ENCODE measurements around the gene FOXS1. TPM values are rescaled to one million over a fixed set of nuclear protein-coding genes. Genes with fewer than 3 reads are reported as not detected.

Gene FOXS1
- total and polyA plus RNA-seq, 10 of the 15 experiments (the other 5 are each of a cell fraction or from before 2014, with no cell fraction given): not detected

GRCh38 chr20:31870726-31871617 lies 25.6 kb upstream of the FOXS1 start (continued):
- no peak for TF ChIP-seq BMI1 (IDR thresholded peaks at IDR 0.05; ENCODE audit: borderline replicate concordance)
- TF ChIP-seq PKNOX1 (IDR thresholded peaks at IDR 0.05): no peak
- no peak for TF ChIP-seq NFYB (IDR thresholded peaks at IDR 0.05; ENCODE audit: insufficient read depth, low read depth, low read length)
- TF ChIP-seq, protein P1, sequence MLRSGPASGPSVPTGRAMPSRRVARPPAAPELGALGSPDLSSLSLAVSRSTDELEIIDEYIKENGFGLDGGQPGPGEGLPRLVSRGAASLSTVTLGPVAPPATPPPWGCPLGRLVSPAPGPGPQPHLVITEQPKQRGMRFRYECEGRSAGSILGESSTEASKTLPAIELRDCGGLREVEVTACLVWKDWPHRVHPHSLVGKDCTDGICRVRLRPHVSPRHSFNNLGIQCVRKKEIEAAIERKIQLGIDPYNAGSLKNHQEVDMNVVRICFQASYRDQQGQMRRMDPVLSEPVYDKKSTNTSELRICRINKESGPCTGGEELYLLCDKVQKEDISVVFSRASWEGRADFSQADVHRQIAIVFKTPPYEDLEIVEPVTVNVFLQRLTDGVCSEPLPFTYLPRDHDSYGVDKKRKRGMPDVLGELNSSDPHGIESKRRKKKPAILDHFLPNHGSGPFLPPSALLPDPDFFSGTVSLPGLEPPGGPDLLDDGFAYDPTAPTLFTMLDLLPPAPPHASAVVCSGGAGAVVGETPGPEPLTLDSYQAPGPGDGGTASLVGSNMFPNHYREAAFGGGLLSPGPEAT (IDR thresholded peaks at IDR 0.05; ENCODE audit: low read depth): 0 out of 2 replicates have a peak, but pooled peaks have one; percentile 40
- TF ChIP-seq, protein P2, sequence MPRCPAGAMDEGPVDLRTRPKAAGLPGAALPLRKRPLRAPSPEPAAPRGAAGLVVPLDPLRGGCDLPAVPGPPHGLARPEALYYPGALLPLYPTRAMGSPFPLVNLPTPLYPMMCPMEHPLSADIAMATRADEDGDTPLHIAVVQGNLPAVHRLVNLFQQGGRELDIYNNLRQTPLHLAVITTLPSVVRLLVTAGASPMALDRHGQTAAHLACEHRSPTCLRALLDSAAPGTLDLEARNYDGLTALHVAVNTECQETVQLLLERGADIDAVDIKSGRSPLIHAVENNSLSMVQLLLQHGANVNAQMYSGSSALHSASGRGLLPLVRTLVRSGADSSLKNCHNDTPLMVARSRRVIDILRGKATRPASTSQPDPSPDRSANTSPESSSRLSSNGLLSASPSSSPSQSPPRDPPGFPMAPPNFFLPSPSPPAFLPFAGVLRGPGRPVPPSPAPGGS (IDR thresholded peaks at IDR 0.05; ENCODE audit: borderline replicate concordance, insufficient read depth, low read depth, low read length, poor library complexity, severe bottlenecking): no peak
- TF ChIP-seq GABPA (IDR thresholded peaks at IDR 0.05; ENCODE audit: low read depth): no peak
- TF ChIP-seq ATF7 (IDR thresholded peaks at IDR 0.05; ENCODE audit: low read depth): no peak
- no peak for TF ChIP-seq TCF3 (IDR thresholded peaks at IDR 0.05; ENCODE audit: borderline replicate concordance, insufficient read depth, low read depth, low read length)
- no peak for TF ChIP-seq WRNIP1 (IDR thresholded peaks at IDR 0.05; ENCODE audit: borderline replicate concordance, low read depth, low read length)
- TF ChIP-seq, protein P3, sequence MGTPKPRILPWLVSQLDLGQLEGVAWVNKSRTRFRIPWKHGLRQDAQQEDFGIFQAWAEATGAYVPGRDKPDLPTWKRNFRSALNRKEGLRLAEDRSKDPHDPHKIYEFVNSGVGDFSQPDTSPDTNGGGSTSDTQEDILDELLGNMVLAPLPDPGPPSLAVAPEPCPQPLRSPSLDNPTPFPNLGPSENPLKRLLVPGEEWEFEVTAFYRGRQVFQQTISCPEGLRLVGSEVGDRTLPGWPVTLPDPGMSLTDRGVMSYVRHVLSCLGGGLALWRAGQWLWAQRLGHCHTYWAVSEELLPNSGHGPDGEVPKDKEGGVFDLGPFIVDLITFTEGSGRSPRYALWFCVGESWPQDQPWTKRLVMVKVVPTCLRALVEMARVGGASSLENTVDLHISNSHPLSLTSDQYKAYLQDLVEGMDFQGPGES (IDR thresholded peaks at IDR 0.05): no peak
- TF ChIP-seq POU2F2 (IDR thresholded peaks at IDR 0.05; ENCODE audit: borderline replicate concordance, low read depth, low read length): no peak
- TF ChIP-seq ZBED1 (IDR thresholded peaks at IDR 0.05; ENCODE audit: borderline replicate concordance): no peak
- TF ChIP-seq CEBPB (IDR thresholded peaks at IDR 0.05; ENCODE audit: borderline replicate concordance in 1 of 2, low read depth in 2 of 2, low read length in 2 of 2): no peak
- peak; percentile 94 to 97 for TF ChIP-seq BHLHE40 (IDR thresholded peaks at IDR 0.05; ENCODE audit: borderline replicate concordance in 1 of 2, low read depth in 2 of 2, low read length in 1 of 2)
- TF ChIP-seq NKRF (conservative IDR thresholded peaks at IDR 0.05): no peak
- TF ChIP-seq HSF1 (IDR thresholded peaks at IDR 0.05; ENCODE audit: low read depth, low read length): no peak

Data from GM12878 (cell line).